HG03095 (cell line): ENCODE data around the gene ADK.
"Not testable (repeated sequence)": the region's sequence is repeated elsewhere in the genome, so short reads cannot be mapped to it uniquely, and the experiment has no call there.

ENCODE experiments used
- ATAC-seq: cut with Tn5 transposase; IDR thresholded peaks from one replicate; pipeline ENCODE4 v1.9.1; 2021; ENCODE audit warnings: moderate library complexity; ENCODE audit not compliant: unreplicated experiment

The ADK gene

GRCh38 chr10:74406006-74406405 lies 255.0 kb downstream of the ADK start:
- ATAC-seq, result no peak

- no peak for ATAC-seq
Observed at GRCh38 chr10:74415146-74415839, 264.3 kb downstream of the ADK start.

GRCh38 chr10:74417397-74417796 lies 266.4 kb downstream of the ADK start:
- no peak for ATAC-seq

- no peak for ATAC-seq
Observed at GRCh38 chr10:74418285-74418872, 267.4 kb downstream of the ADK start.

GRCh38 chr10:74419491-74419951 lies 268.5 kb downstream of the ADK start:
- no peak for ATAC-seq

GRCh38 chr10:74419958-74420375 lies 268.9 kb downstream of the ADK start:
- ATAC-seq, result no peak

- ATAC-seq, result no peak
Observed at GRCh38 chr10:74424565-74424964, 273.5 kb downstream of the ADK start.

- ATAC-seq, result no peak
Observed at GRCh38 chr10:74425456-74426001, 274.5 kb downstream of the ADK start.

- no peak for ATAC-seq
Observed at GRCh38 chr10:74431816-74432215, 280.8 kb downstream of the ADK start.

- ATAC-seq, result no peak
Observed at GRCh38 chr10:74432841-74433594, 282.0 kb downstream of the ADK start.

GRCh38 chr10:74433595-74433956 lies 282.6 kb downstream of the ADK start:
- ATAC-seq, result no peak

- no peak for ATAC-seq
Observed at GRCh38 chr10:74433993-74434392, 283.0 kb downstream of the ADK start.

- no peak for ATAC-seq
Observed at GRCh38 chr10:74434547-74434946, 283.5 kb downstream of the ADK start.

GRCh38 chr10:74436523-74437170 lies 285.6 kb downstream of the ADK start:
- no peak for ATAC-seq

- no peak for ATAC-seq
Observed at GRCh38 chr10:74437822-74438221, 286.8 kb downstream of the ADK start.

- ATAC-seq, result no peak
Observed at GRCh38 chr10:74439213-74439612, 288.2 kb downstream of the ADK start.

- no peak for ATAC-seq
Observed at GRCh38 chr10:74445493-74445892, 294.5 kb downstream of the ADK start.

GRCh38 chr10:74450602-74451001 lies 299.6 kb downstream of the ADK start:
- no peak for ATAC-seq

- ATAC-seq, result no peak
Observed at GRCh38 chr10:74451127-74451829, 300.3 kb downstream of the ADK start.

GRCh38 chr10:74453169-74453568 lies 302.1 kb downstream of the ADK start:
- ATAC-seq, result no peak

- not testable (repeated sequence) for ATAC-seq
Observed at GRCh38 chr10:74457478-74457877, 306.5 kb downstream of the ADK start.
